ENCODE data around the gene KLK10.

DNA sequence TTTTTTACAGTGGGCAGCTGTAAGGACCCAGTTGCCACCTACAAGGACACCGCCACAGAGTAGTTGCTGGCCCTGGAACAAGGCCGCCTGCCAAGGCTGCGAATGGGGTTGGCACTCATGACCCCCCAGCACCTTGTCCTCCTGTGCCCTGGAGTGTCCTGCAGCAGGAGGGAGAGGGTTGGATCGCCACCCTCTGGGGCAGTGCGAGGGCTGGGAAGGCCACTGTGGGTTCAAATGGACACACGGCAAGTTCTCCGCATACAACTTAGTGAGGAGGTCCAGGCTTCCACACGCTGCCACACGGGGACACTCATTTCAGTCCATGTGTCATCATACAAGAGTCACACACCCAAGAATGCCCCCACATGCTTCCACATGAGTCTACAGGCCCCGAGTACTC lies 19.1 kb downstream of the KLK10 start:
- TF ChIP-seq GATA3 (IDR thresholded peaks at IDR 0.05; ENCODE audit: low read depth, low read length) (no peak), GATA2 (IDR thresholded peaks at IDR 0.05; ENCODE audit: low read depth, low read length) (no peak)

Data from SH-SY5Y (cell line).